ENCODE data around the gene COPZ2.
A peak's percentile ranks its signal among the peaks of the same experiment; 100 is the strongest.
"Not testable (repeated sequence)": the region's sequence is repeated elsewhere in the genome, so short reads cannot be mapped to it uniquely, and the experiment has no call there.

The COPZ2 gene

DNA sequence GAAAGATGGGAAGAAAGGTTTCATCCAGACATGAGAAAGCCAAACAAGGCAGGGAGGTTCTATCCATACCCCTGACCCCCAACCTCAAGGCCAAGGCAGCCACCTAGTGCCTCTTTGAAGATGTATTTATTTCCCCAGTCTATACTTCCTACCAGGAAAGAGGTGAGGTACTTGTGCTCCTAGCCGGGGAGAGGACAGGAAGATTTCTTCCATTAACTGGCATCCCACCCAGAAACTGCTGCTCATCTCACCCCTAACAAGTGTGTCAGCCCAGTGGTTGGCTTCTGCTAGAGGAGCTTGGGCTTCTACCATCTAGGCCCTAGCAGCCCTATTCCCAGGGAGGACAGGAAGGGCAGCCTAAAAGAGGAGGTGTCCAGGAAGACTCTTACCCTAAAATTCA is 8.9 kb downstream of the COPZ2 start:
- no peak for DNase-seq (ENCODE audit: low read depth)

DNA sequence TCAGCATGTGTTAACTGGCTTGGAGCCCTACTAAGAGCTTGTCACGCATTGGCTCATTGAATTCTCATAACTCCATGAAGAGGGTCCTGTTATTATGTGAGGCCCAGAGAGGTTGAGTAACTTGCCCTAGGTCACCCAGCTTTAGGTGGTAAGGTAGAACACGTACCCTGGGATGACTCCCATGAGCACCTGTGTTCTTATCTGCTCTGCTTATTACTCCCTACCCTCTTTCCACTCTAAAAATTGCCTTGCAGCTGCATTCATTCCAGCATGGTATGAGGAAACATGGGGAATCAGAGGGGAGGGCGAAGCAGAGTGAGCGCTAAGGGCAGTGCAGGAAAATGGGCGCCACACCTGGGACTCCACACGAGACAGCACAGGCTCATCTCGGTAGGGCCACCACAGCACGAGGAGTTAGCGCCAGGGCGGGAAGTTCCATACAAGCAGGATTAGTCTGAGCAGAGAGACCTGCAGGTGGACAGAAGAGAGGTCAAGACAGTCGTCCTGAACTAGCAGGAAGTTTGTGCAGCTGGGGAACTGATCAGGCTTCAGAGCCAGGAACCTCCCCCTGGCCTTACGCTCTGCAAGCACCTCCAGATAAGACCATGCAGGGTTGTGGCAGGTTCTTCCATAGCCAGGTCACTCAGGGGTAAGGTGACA is 10.1 kb downstream of the COPZ2 start:
- no peak for DNase-seq (ENCODE audit: low read depth)

DNA sequence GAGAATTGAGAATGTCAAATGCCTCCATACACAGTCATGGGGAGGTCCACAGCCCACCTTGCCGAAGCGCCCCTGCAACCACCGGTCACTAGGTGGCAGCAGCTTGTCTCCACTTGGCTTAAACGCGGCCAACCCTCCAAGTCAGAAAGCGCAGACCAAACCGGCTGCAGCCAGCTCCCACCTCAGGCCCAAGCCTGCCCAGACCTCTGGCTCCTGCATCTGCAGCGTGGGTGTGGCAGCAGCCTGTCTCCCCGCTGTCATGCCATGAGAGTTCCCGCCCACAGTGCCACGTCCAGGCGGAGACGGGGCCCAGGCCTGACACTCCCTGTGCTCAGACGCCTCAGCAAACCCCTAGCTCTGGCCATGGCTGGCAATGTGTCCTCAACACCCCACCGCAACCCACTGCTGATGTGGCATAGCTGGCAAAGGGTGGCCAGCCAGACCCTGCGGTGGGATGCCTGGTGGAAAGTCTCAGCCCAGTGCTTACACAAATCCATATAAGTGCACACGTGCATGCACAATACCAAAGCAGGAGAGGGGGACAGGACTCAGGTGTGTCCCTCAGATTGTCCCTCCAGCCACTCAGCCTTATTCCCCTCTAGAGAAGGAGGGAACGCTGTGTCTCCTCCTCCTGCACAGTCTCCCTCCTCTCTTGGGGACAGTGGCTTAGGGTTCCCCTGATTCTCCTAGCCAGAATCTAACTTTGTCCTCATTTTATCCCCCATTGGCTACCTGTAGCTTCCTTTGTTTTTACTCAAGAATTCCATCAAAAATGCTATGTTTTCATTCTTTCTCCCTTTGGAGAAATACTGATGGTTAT is 10.9 kb downstream of the COPZ2 start:
- DNase-seq (ENCODE audit: low read depth) = peak; percentile 61

DNA sequence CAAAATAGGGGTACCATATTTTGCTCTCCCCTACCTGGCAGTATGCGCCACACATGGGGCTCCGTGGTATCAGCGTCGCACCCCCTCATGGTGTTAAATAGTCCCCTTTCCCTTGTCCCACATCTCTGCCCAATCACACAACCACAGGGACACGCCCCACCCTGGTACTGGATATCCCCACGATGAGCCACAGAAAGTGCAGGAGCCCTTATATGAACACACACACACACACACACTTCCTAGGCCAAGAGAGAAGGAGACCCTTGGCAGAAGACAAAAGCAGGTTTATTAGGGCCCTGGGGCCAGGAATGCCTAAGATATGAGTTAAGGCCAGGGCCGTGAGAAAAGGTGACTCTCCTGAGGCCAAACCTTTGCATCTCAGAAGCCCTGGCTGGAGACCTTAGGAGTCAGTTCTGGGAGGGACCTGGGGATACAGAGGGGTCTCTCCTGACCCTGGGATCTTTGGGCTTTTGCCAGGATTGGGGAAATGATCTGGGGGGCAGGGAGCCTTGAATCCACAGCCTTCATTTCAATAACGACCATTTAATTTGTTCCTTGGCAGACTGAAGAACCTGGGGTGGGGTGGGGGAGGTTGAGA is 11.6 kb downstream of the COPZ2 start:
- no peak for DNase-seq (ENCODE audit: low read depth)

DNA sequence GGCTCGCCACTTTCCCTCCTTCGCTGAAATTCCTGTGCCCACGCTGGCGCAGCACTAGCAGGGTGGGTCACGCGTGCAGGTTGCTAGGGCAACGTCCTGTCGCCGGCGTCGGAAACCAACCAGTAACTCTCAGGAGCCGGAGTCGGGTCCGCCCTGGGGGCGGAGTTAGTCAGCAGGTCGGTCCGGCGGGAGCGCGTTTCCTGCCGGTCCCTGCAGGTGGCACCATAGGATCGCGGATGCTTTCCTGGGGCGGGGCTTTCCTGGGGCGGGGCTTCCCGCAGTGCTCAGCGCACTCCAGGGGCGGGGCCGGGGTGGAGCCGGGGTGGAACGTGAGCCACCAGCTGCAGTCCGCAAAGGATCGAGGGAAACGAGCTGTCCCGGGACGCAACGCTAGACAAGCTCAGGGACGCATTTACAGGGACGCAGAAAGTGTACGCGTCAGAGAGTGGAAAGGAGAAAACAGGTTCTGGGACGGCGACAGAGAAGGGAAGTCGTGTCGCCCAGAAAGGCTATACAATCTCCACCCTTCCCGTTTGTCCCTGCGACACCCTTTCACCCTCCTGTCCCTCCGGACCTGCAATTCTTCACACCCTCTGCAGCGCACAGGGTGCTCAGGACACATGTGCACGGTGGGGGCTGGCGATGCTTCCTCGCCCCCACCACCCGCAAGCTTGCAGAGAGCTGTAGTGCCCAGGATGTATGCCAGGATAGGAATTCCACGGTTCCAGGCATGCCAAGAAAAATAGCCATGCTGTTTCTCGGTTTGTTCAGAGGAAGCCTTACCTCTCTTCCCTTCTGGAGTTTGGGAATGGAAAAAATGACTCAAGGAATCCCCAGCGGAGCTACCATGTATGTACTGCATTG is 12.3 kb downstream of the COPZ2 start:
- peak; percentile 96 for DNase-seq (ENCODE audit: low read depth)

DNA sequence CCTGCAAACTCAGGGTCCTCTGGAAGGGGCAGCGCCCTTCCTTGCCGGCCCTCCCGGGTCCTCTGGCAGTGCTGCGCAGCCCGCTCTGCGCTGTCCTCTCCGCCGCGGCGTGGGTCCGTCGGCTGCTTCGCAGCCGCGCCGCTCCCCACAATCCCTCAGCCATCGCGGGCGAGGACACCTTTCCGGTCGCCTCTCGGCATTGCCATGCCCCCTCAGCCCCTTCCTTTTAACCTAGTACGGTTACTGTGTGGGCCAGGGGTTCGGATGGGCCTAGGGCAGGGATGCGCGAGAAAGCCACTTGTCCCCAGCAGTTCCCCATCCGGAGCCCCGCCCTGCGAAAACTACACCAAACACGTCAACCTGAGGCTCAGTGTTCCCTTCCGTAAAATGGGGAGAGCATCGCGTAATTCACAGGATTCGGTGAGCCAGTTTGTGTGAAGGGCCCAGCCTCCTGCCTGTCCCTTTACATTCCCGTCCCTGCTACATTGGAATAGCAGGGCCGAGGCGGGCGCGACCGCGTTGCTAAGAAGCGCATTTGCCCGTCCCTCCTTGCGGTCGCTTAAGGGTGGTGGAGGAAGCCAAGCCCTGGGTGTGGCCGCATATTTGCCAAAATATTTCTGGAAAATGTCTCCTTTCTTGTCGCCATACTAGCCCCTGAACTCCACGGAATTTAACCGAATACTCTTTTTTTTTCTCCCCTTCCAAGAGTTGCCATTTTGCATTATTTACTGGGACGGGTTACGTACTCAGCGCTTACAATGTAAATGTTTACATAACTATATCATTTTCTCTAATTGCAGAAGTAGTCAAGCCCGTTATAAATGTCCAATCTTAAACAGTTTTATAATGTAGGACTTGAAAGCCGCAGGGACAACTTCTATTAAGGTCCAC is 13.2 kb downstream of the COPZ2 start:
- no peak for DNase-seq (ENCODE audit: low read depth)

DNA sequence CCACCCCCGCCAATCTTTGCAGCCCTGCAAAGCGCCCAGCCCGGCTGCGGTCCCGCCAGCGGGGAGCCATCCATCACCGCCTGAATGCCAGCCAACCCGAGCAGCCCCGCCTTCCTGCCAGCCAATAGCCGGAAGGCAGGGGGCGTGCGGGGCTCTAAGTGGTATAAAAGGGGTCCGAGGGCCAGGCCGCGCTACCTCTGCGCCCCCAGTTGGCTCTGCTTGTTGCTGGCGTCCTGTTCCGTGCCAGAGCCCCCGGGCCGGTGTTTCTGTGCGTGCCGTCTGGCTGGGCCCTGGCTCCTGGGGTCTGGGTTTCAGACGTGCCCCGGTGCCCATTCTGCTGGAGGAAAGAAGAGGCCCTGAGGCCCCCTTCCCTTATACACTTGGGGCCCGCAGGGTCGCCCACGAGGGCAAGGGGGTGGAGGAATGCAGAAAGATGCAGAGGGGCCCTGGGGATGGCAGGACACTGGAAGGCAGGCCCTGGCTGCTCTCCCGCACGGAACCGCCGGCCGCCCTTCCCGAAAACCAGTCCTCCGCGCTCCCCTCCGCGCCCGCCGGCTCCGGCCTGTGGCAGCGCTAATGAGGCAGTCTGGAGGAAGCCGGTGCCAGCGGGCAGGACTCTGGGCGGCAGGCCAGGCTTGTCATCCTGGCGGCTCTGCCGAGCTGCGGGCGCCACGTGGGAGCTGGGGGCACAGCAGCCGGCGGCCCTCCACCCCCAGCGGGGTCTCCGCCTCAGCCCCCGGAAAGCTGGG is 14.0 kb downstream of the COPZ2 start:
- peak; percentile 8 for DNase-seq (ENCODE audit: low read depth)

DNA sequence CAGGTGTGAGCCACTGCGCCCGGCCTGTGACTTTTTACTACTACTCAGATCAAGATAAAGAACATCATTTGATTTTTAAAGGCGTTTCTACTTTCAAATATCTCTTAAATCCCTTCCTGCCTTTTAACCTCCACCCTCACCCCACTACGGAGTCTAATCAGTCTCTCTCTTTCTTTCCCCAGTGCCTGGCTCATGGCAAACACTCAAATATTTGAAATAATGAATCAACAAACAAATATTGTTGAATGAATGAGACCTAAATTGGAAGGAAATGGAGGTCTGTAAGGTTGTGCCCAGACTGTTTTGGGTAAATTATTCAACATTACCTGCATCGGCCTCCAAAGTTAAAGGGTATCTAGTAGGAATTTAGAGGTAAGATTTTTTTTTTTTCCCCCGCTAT is 14.7 kb downstream of the COPZ2 start:
- no peak for DNase-seq (ENCODE audit: low read depth)

DNA sequence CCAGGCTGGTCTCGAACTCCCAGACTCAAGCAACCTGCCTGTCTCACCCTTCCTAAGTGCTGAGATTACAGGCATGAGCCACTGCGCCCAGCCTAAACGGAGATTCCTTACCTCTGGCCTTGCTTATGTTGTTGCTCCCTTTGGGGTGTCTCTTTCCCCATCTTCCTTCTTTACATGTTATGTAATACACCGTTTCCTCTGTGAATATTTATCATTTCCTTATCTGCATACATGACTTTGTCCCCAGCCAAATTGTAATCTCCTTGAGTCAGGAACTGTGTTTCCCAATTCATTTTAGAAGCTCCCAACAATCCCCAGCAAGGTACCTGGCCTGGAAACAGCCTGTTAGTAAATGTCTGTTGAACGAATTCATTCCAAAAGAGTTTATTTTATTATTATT is 15.7 kb downstream of the COPZ2 start:
- no peak for DNase-seq (ENCODE audit: low read depth)

DNA sequence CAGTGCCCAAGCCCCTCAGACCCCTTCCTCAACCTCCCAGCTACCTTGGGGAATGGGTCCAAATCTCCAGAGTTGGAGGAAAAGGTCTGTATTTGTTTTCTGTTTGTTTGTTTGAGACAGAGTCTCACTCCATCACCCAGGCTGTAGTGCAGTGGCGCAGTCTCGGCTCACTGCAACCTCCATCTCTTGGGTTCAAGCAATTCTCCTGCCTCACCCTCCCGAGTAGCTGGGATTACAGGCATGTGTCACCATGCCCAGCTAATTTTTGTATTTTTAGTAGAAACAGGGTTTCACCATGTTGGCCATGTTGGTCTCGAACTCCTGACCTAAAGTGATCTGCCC is 19.8 kb downstream of the COPZ2 start:
- not testable (repeated sequence) for DNase-seq (ENCODE audit: low read depth)

DNA sequence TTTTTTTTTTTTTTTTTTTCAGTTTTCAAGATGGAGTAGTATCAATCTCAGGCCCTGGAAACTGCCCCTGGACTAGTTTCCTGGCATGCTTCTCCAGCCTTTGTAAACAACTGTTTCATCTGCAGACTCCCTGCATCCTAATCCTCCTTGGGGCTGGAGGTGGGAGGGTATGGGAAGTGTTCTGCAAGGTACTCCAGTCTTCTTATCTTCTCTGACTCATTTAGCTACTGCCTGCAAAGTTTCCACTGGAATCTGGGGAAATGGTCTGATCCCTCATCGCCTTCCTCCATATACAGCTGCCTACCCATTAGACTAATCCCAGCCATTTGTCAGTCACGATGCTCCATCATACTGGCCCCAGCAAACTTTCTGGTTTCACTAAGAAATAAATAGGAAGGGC is 21.5 kb downstream of the COPZ2 start:
- no peak for DNase-seq (ENCODE audit: low read depth)

DNA sequence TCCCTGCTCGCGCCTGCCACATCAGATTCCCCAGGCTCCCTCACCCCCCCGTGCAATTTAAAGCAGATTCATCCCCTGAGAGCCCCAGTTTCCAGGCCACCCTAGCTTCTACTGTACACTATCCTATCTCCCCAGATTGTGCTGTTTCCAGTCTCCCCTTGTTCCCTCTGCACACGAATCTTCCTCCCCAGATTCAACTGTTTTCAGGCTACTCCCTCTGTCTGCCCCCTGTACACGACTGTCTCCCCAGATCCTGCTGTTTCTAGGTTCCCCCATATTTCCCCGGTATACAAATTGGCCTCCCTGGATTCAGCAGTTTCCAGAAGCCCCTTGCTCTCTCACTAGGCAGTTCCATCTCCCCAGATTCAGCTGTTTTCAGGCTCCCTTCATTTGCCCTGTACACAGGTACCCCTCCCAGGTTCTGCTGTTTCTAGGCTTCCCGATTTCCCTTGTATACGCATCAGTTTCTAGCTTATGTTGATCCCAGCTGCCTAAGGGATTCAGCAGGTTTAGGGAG is 22.9 kb downstream of the COPZ2 start:
- DNase-seq (ENCODE audit: low read depth) = no peak

DNA sequence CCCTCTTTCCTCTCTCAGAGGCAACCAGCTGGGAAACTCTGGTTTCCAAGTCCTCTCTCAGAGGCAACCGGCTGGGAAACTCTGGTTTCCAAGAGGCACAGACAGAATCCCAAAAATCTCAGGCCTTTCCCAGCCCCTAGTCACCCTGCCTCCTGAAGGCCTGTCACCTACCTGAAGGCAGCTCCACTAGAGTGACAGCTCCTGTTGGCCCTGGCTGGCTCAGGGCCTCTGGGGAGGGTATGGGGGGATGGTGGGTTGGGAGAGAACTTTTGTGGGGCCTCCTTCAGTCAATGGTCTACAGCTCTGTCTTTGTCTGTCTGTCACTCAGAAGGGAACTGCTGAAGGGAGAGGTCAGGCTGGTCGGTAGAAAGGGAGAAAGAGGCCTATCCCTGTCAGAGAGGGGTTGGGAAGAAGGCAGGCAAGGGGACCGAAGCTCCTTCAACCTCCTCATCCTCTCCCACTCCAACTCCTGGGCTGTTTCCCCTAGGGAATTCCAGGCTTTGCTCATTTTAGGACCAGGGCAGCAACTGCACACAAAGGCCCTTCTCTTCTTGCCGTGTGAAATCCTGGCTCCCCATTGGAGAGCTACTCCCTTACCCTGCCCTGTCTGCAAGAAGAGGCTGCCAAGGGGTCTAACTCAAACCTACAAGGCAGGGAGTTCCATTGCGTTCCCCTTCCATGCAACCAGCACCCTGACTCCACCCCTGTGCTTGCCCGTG is 23.6 kb downstream of the COPZ2 start:
- no peak for DNase-seq (ENCODE audit: low read depth)

DNA sequence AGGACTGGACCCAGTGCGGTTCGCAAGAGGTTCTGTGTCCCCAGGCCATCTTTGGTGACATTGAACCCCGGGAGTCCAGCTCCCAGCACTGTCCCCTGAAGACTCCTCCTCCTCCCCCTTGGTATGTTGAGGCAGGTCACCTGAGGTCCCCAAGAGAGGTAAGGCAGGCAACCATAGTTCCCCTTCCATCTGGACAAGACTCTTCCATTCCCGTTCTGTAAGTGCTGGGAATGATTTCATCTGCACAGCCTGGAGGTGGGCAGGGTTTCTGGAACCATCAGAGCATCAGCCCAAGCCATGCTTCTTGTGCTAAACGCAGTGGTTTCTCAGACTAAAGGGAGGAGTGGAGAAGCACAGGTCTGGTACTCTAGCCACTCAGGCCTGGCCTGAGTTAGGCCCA is 24.9 kb downstream of the COPZ2 start:
- no peak for DNase-seq (ENCODE audit: low read depth)

DNA sequence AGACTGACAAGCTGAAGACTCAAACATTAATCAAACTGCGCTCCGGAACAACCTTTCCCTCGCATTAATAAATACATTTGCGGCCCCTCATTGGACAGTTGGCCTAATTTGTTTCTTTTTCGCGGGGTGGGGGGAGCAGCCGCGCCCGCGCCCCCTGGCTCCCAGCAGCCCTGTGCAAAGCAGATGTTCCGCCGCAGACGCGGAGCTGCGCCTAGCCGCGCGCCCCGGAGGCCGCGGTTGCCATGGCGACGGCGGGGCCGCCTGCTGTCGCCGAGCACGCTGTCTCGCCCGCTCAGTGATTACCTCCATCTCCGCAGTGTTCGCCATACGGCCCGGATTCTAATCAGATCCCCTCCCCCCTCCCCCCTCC is 25.5 kb downstream of the COPZ2 start:
- DNase-seq (ENCODE audit: low read depth) = peak; percentile 28

DNA sequence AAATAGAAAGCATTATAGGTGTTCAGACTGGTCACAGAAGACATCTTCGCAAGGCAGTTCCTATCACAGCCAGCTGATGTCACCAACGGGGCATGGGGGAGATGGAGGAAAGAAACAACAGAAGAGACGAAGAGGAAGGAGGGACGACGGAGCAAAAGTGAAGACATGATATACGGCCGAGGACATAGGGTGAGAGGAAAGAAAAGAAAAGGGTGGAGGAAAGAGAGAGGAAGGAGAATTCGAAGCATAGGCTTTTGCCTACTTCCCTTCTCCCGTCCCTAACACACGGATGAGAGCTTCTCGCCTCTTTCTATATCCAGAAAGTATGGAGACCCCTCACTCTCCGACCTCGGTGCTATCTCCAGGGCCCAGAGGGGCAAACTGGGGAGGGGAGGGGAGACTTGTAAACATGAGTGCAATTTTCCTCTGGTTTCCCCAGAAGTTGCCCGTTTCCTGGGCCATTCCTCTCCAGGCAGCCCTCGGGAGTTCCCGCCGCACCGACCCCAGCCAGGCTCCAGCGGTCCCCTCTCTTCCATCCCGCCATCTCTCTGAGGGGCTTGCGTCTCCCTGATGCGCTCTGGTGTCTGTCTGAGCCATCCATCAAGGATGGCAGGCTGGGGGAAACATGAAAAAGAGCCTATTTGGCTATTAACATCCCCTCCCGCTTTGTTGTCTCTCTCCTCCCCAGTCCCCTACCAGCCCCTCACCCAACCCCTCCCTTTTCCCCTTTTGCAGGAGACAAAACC is 26.0 kb downstream of the COPZ2 start:
- DNase-seq (ENCODE audit: low read depth) = peak; percentile 24

DNA sequence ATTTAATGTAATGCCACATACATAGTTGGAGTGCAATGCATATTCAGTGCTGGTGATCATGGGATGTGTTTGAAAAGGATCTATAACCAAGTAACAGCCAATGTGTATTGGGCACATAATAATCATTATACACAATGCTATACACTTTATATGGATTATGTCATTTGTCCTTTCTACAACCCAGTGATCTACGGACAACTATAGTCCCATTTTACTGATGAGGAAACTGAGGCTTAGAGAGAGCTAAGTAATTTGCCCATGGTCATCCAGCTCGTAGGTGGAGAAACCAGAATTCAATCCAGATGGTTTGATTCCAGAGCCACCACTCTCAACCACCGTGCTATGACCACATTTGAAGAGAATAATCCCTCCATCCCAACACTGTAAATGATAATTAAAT is 27.4 kb downstream of the COPZ2 start:
- DNase-seq (ENCODE audit: low read depth) = no peak

DNA sequence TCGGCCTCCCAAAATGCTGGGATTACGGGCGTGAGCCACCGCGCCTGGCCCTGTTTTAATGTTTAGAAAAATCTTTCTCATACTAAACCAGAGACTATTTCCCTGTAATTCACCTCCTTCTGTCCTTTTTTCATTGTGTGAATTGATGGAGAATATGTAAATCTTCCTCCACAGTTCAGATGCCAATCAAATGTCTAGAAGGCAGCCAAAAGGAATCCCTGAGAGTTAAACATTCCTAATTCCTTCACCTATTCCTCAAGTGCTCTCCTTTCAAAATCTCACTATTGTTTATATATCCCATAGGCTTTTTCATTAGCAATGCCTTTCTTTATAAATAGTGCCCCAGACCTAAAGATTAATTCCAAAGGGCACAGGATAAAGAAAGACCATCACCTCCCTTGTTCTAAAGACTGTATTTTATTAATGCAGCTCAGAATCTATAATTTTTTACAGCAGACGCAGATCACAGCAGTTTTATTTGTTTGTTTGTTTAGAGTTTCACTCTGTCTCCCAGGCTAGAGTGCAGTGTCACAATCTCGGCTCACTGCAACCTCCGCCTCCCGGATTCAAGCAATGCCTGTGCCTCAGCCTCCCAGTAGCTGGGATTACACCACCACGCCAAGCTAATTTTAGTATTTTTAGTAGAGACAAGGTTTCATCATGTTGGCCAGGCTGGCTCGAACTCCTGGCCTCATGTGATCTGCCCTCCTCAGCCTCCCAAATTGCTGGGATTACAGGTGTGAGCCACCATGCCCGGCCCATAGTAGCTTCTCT is 30.5 kb downstream of the COPZ2 start:
- DNase-seq (ENCODE audit: low read depth) = no peak
